Stimulated activated CD4-positive, alpha-beta T cell treated with anti-CD3 and anti-CD28 coated beads, Interleukin-1b, Interleukin-23, amount 100 ng/mL, for 24 hours (primary cell): ENCODE results near the gene ATP2B2.
"Not testable (repeated sequence)": the region's sequence is repeated elsewhere in the genome, so short reads cannot be mapped to it uniquely, and the experiment has no call there.

Experiments
- DNase-seq, 4 experiments: peaks; one replicate each; pipeline ENCODE4 v3.0.0-alpha.2; 2020; ENCODE audit warnings: low read depth in 4 of 4, low spot score in 1 of 4

The ATP2B2 gene

DNA sequence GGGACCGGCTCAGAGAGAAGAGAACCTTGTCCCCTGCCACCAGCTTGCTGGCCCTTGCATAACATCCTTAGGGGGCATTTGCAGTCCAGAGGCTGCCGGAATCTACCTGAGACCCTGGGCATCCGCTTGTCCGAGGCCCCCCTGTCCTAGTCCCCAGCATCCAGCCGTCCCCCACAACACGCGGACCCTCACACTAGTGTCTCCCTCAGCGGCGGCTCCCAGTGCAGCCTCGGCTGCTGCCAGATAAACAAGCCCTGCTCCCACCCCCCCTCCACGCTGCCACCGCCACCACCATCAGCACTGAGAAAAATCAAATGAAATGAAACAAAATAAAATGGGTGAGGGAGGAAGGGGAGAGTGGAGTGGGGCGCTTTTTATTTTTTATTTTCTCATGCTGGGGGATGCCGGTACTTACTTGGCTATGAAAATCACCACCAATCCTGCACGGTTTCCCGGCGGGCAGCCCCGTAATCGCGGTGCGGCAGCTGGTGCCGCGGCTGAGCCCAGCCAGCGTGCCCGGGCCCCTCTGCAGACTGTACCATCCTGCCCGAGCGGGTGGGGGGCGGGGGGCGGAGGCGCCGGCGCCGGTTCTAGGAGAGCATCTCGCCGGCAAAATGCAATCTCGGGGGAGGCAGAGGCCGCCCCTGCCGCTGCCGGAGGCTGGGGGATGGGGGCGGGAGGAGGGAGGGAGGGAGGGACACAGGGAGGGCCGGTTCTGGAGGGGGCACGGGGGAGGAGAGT, at the start of gene ATP2B2:
Gene ATP2B2, minus strand, starts transcription at position 537 of the 741 bp plus-strand sequence. CDS start 56,043 bp downstream, outside the sequence.
- no peak for DNase-seq

GRCh38 chr3:10554746-10555145, 49.4 kb upstream of the ATP2B2 start:
- no peak for DNase-seq

GRCh38 chr3:10554236-10554611, 48.8 kb upstream of the ATP2B2 start:
- DNase-seq, result no peak

- no peak for DNase-seq
Measured at GRCh38 chr3:10553591-10554235, 48.3 kb upstream of the ATP2B2 start.

- DNase-seq, result no peak
Measured at GRCh38 chr3:10552631-10552943, 47.2 kb upstream of the ATP2B2 start.

GRCh38 chr3:10551821-10552630, 46.6 kb upstream of the ATP2B2 start:
- DNase-seq, result peak; percentile 61 to 82 (median 74)

DNA sequence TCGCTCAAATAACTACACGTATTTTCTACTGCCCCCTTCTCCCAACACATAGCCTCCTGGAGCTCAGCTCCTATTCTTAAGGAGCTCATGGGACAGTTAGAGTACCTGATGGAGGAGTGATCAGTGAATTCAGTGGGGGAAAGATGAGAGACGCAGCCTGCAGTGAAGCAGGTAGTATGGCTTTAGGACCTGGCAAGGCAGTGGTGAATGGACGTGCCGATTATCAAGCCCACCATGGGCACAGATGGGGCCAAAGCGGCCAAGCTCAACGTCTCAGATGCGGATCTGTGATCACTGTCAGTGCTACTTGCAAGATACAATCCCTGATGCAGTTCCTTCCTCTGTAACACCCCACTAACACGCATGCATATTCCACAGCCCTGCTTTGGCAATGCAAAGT, 45.8 kb upstream of the ATP2B2 start:
- DNase-seq, result no peak

DNA sequence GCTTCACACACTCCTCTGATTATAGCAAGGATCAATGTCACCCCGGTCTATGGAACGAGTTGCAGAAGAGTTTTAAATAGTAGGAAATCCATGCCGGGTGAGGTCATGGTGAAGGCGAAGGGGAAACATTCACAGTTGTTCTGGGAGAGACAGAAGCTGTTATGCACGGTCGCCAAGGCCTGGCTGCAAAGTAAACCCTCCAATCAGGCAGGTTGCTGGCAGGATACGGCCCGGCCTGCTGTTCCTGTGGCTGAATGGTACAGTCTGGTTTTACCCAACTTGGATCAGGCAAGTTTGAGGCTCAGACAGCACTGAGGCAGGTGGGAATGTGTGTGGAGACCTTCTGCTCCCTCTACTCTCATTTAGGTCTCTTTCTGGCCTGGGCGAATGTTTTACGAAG, 45.3 kb upstream of the ATP2B2 start:
- no peak for DNase-seq

DNA sequence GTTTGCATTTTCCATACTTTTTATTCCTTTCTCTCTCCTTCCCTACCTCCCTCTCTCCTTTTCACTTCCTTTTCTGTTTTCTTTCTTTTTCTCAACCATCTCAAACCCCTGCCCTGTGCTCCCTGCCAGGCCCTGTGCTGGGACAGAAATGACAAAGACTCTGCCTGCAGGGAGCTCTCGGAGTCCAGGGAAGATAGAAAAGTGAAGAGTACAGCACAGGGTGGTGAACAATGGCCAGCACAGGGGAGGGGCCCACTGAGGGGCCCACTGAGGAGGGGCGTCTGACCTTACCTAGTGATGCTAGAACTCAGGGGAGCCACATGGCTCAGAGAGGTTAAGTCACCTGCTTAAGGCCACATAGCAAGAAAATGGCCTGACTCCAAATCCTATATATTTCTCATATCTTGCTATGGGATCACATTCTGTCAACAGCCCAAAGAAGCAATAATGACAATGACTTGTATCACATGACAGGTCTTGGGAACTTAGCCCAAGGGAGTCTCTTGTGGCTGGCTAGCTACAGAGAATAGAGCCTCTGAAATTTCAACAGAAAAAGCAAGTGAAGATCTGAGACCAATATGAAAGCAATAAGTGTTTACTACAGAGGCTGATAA, 44.3 kb upstream of the ATP2B2 start:
- DNase-seq, result no peak

- peak in 1 of 4 experiments; percentile 7 for DNase-seq
Measured at GRCh38 chr3:10548992-10549391, 43.6 kb upstream of the ATP2B2 start.

DNA sequence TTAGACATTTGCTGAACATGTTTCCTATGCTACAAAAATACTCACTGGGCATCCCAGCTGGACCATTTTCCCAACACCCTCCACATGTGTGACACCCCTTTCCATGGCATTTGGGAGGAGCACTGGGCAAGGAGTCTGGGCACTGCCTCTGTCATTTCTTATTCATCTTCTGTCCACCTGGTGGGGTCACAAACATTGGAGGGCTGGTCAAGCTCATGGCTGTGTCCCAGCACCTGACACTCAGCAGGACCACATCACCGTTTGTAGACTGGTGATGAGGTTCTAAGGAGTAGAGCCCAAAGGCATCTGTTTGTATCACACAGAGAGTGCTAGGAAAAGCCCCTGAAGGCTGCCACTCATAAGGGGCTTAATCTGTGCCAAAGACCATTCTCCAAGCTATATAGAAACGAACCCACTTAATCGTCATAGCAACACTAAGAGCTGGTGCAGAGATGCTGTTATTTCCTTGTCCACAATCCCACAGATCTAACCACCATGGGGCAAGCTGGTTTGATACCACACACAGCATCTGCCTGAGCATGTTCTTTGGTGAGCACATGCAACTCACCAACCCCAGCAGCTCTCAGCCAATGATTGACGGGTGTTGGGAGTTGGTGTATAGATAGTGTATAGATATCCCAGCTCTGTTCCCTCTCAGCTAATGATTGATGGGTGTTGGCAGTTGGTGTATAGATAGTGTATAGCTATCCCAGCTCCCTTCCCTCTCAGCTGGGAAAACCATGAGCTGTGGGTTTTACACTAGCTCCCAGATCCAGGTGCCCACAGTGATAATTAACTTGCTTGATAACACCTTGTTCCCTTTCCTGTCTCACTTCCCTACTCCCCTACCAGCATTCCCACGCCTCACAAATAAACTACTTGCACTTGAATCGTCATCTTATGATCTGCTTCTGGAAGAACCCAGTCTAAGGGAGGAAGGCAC, 42.7 kb upstream of the ATP2B2 start:
- no peak for DNase-seq

DNA sequence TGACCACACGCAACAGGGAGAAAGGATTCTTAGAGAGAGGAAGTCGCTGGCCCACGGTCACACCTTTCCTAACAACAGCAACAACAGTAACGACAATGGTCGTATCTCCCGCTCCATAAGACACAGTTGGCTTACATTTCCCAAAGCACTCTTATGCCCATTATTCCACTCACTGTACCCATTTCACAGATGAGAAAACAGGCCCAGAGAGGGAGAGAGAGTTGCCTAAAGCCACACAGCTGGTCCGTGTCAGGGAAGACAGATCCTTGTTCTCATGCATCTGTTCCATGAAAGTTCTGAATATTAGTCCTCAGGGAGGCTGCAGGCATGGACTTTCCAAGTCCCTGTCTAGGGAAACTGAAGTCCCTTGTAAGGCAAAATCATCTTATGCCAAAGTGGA, 42.0 kb upstream of the ATP2B2 start:
- DNase-seq, result no peak

- no peak for DNase-seq
Measured at GRCh38 chr3:10546820-10547263, 41.5 kb upstream of the ATP2B2 start.

DNA sequence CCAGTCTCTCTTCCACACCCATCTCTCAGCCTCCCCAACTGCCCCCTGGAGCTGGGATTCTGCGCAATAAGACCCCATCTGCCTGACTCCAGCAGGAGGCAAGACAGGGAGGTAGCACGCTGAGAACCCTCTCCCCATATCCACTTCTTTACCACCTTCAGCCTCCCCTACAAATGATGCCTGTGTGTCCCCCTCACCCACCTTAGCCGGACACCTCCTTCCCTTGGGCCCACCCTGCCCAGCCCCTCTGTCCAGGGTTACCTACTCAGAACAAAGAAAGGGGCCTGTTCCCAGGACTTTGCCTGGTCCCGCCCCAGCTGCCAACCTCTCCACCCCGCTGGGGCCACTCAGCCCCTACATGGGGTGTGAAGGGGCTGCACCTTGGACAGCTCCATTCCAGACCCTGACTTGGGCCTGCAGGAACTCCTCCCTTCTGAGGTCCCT, 40.8 kb upstream of the ATP2B2 start:
- no peak for DNase-seq

DNA sequence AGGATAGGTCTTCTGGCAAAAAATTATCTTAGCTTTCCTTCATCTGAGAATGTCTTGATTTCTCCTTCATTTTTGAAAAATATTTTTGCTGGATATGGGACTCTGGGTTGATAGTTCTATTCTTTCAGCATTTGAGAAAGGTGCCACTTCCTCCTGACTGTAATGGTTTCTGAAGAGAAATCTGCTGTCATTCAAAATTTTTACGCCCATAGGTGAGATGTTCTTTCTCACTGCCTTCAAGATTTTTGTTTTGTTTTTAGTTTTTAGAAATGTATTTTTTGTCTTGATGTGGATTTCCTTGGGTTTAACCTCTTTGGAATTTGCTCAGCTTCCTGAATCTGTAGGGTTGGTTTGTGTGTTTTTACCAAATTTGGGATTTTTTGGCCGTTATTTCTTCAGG, 37.1 kb upstream of the ATP2B2 start:
- no peak for DNase-seq

DNA sequence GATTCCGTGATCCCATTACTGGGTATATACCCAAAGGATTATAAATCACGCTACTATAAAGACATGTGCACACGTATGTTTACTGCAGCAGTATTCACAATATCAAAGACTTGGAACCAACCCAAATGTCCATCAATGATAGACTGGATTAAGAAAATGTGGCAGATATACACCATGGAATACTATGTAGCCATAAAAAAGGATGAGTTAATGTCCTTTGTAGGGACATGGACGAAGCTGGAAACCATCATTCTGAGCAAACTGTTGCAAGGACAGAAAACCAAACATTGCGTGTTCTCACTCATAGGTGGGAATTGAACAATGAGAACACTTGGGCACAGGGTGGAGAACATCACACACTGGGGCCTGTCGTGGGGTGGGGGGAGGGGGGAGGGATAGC, 35.0 kb upstream of the ATP2B2 start:
- not testable (repeated sequence) for DNase-seq

GRCh38 chr3:10534066-10534465, 28.7 kb upstream of the ATP2B2 start:
- DNase-seq, result no peak

- no peak for DNase-seq
Measured at GRCh38 chr3:10533737-10534023, 28.3 kb upstream of the ATP2B2 start.

DNA sequence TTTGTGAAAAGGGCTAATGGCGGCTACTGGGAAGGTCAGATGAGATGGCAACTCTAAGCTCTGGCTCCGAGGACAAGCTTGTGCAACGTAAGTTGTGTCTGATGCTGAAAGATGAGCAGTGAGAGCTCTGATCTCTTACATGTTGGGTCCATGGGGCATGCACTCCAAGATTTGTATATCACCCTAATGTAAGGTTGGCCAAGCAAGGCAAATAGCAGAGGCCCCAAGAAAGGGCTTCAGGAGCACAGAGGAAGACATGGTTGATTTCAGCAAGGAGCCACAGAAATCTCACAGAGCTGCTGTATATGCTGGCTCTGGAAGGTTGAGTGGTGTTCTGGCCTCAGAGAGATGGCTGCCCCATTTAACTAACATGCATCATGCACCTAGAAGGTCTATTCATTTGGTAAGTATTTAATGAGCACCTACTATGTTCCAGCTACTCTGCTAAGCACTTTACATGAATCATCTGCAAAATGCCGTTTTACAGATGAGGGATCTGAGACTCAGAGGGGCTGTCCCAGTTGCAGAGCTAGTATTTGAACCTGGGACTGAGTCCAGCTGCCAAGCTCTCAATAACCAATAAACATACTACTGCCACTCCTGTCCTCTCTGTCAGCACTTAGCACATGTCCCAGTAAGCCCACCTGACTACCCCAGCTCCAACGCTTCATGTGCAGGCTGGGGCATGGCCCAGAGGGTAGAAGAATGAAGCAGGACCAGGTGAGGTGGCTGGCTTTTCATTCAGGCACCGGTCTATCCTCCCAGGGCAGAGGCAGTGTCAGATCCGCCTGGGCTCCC, 27.8 kb upstream of the ATP2B2 start:
- no peak for DNase-seq

GRCh38 chr3:10531031-10531430, 25.6 kb upstream of the ATP2B2 start:
- no peak for DNase-seq
